Lung (tissue), 12 donors: ENCODE results near the gene CMKLR1. TPM values are rescaled to one million over a fixed set of nuclear protein-coding genes. Genes with fewer than 3 reads are reported as not detected.
A peak's percentile ranks its signal among the peaks of the same experiment; 100 is the strongest.

Source experiments
- ATAC-seq: fragments of 200-7000 bp; cut with Tn5 transposase; one replicate; pipeline ENCODE4 v1.9.1; 2020; ENCODE audit warnings: moderate number of reproducible peaks; ENCODE audit not compliant: insufficient read depth, low FRiP score
- DNase-seq, 3 donors: peaks; one replicate each; pipeline ENCODE4 v3.0.0-alpha.2; 2013 to 2017
- H3K27ac ChIP-seq, 2 donors: one replicate each; pipeline ENCODE4 v1.5.1; 2013; ENCODE audit warnings: mild to moderate bottlenecking in 2 of 2, moderate library complexity in 2 of 2, control low read depth in 1 of 2, inconsistent platforms in 1 of 2, low read depth in 1 of 2, low read length in 1 of 2
- H3K27me3 ChIP-seq, 3 donors: one replicate each; pipeline ENCODE4 v1.5.1; 2013; ENCODE audit warnings: low read length in 2 of 3; ENCODE audit not compliant: control insufficient read depth in 3 of 3, insufficient read depth in 3 of 3
- H3K36me3 ChIP-seq, 4 donors: one replicate each; pipeline ENCODE4 v1.5.1; 2013; ENCODE audit warnings: low read length in 4 of 4, mild to moderate bottlenecking in 1 of 4, moderate library complexity in 1 of 4; ENCODE audit not compliant: control insufficient read depth in 4 of 4, insufficient read depth in 4 of 4
- H3K4me1 ChIP-seq, 5 donors: one replicate each; pipeline ENCODE4 v1.5.1; 2013; ENCODE audit warnings: low read length in 5 of 5, mild to moderate bottlenecking in 2 of 5, moderate library complexity in 1 of 5; ENCODE audit not compliant: control insufficient read depth in 5 of 5, insufficient read depth in 5 of 5
- H3K4me3 ChIP-seq: one replicate; pipeline ENCODE4 v1.5.1; 2013; ENCODE audit warnings: mild to moderate bottlenecking, control low read depth, moderate library complexity
- H3K9ac ChIP-seq, 2 donors: one replicate each; pipeline ENCODE4 v1.5.1; 2013; ENCODE audit warnings: low read length in 2 of 2, control low read depth in 1 of 2; ENCODE audit not compliant: insufficient read depth in 1 of 2
- H3K9me3 ChIP-seq, 4 donors: one replicate each; pipeline ENCODE4 v1.5.1; 2013; ENCODE audit warnings: low read length in 3 of 4, mild to moderate bottlenecking in 1 of 4, moderate library complexity in 1 of 4; ENCODE audit not compliant: control insufficient read depth in 4 of 4, insufficient read depth in 3 of 4
- WGBS, 2 donors: extraction: QIAGEN DNeasy Blood & Tissue Kit; methylation state at CpG; one replicate each; pipeline ENCODE4 v1.1.7; 2013; 5-methylcytosine and 5-hydroxymethylcytosine counted together
- polyA plus RNA-seq, 2 donors: library from polyadenylated mRNA; stranded (reverse); fragments of 200-250 nt; gene quantifications; one replicate each; pipeline ENCODE4 v1.2.1, GENCODE V29; 2013
- total RNA-seq, 2 donors: library from RNA; depleted of rRNA in 1 of 2; stranded (reverse); fragments of >200 nt in 1 of 2; gene quantifications; one replicate each; pipeline ENCODE4 v1.2.1, GENCODE V29; 2014 to 2021
- TF ChIP-seq, protein P1 (sequence below): IDR thresholded peaks from 2 replicates; pipeline ENCODE4 v1.5.1; 2012; ENCODE audit warnings: mild to moderate bottlenecking; ENCODE audit errors: control extremely low read depth, extremely low read depth
- donor health status: control.
- donor health status: control.
- donor health status: Bipolar disorder and iron deficiency.
- donor health status: healthy.
- donor health status: DM: yes; HTN: yes; CAD: no.

Gene CMKLR1
- total and polyA plus RNA-seq, 4 donors, result 4.4 to 20.5 (median 17.5) TPM

DNA sequence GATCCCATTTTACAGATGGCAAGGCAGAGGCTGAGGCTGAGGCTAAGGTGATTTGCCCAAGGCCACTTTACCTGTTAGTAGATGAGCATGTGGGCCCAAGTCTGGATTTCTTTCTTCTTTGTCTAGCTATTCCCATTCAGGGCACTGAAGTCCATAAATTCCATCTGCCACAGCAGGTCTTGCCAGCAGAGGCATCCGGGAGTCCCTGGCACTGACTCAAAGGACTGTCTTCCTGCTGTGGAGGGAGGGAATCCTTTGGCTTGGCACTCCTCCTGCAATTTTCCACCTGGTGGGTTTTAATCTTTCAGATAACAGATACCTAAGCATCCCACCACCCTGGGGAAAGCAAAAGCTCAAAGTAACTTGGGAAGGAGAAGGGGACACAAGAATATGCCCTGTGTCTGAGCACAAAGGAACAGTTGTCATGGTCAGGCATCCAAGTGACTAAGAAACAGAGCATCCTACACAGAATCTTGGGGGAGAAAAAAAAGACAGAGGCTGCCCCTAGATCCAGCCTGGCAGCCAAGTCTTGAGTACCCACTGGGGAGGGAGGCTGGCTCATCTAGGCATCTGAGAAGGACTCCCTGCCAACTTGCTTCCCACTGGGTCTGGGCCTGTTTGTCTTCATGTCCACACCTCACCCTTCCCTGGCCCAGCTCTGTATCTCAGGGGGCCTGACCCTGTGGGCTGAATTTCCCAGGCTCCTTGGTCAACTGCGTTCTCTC, 35.6 kb upstream of the CMKLR1 start:
- WGBS, 2 donors, result 77 to 84% methylated on average over 2 of the region's 2 CpGs
- DNase-seq (no peak), ATAC-seq (no peak)
- Histone ChIP-seq H3K27me3 (no peaks in the 10 kb centered on the region), H3K9ac (no peak overlapping the region), H3K4me1 (peaks cover 0 to 2% (median 0%) of the 10 kb centered on the region in 5 donors), H3K27ac (no peak overlapping the region), H3K9me3 (peaks cover 0 to 11% (median 7%) of the 10 kb centered on the region in 4 donors), H3K36me3 (no peaks in the 10 kb centered on the region), H3K4me3 (no peak overlapping the region)
- TF ChIP-seq, protein P1, sequence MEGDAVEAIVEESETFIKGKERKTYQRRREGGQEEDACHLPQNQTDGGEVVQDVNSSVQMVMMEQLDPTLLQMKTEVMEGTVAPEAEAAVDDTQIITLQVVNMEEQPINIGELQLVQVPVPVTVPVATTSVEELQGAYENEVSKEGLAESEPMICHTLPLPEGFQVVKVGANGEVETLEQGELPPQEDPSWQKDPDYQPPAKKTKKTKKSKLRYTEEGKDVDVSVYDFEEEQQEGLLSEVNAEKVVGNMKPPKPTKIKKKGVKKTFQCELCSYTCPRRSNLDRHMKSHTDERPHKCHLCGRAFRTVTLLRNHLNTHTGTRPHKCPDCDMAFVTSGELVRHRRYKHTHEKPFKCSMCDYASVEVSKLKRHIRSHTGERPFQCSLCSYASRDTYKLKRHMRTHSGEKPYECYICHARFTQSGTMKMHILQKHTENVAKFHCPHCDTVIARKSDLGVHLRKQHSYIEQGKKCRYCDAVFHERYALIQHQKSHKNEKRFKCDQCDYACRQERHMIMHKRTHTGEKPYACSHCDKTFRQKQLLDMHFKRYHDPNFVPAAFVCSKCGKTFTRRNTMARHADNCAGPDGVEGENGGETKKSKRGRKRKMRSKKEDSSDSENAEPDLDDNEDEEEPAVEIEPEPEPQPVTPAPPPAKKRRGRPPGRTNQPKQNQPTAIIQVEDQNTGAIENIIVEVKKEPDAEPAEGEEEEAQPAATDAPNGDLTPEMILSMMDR, result no peak

DNA sequence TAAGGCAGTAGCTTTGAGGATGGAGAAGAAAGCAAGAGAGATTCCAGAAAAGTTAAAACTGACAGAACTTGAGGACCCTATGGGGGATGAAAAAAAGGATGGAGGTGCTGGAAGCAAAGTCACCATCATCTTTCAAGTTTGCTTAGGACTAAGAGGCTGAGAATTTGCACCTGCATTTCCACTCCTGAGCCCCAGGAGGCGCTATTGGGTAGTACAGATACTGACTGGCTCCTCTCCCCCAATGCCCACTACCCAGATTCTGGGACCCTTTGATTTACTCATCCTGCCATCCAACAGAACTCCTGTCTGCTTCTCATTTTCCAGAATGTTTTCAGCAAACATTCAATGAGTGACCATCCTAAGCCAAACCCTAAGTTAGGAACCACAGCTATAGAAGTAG, 34.0 kb upstream of the CMKLR1 start:
- ATAC-seq, result no peak
- Histone ChIP-seq H3K36me3 (no peaks in the 10 kb centered on the region), H3K9me3 (peaks cover 0 to 11% (median 7%) of the 10 kb centered on the region in 4 donors), H3K4me1 (peaks cover 0 to 2% (median 0%) of the 10 kb centered on the region in 5 donors), H3K27me3 (peaks cover 0 to under 1% (median 0%) of the 10 kb centered on the region in 3 donors), H3K9ac (no peak overlapping the region), H3K4me3 (no peak overlapping the region), H3K27ac (no peak overlapping the region)
- no peak for DNase-seq
- WGBS, 2 donors, result 10 to 13% methylated on average over 1 of the region's 1 CpG
- TF ChIP-seq, protein P1, result no peak

DNA sequence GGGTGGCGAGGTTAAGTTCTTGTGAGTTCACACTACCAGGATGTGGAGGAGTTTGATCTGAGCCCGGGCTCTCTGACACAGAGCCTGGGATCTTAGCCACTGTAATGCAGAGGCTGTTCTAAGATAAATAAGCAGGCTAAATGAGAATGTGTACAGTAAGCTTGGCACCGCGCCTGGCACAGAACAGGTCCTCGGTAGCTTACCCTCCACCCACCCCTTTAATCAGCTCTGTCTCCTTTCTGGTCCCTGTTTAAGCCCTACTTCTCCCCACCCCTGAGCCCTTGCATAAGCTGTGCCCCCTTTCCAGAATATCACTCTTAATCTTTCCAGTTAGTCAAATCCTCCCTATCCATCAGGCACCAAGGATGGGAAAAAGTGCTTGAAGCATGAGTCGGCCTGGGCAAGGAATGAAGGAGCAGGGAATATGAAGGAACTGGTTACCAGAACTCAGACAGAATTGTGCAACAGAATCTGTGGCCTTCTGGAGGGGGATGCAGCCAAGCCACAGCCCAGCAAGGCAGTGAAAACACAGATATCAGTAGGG, 32.8 kb upstream of the CMKLR1 start:
- TF ChIP-seq, protein P1, result no peak
- WGBS, 2 donors, result 56 to 68% methylated on average over 6 of the region's 6 CpGs
- DNase-seq (no peak), ATAC-seq (peak; percentile 54)
- Histone ChIP-seq H3K9me3 (peaks cover 0 to 11% (median 7%) of the 10 kb centered on the region in 4 donors), H3K9ac (no peak overlapping the region), H3K4me3 (no peak overlapping the region), H3K27me3 (peaks cover 0 to 3% (median 0%) of the 10 kb centered on the region in 3 donors), H3K36me3 (no peaks in the 10 kb centered on the region), H3K4me1 (peaks cover 0 to 2% (median 0%) of the 10 kb centered on the region in 5 donors), H3K27ac (no peak overlapping the region)
